KBM-7 (cell line): ENCODE results near the gene USP10.
"Not testable (repeated sequence)": the region's sequence is repeated elsewhere in the genome, so short reads cannot be mapped to it uniquely, and the experiment has no call there.

ENCODE experiments used
- DNase-seq: peaks from one replicate; pipeline ENCODE4 v3.0.0-alpha.2; 2015
- in situ Hi-C: fragments of 300-500 bp; cut with MboI; formaldehyde crosslinking; loops from 2 replicates; pipeline ENCODE4 v1.14.3; 2020; ENCODE audit warnings: low sequenced_read_pairs, low pct_unique_long_range_greater_than_20kb, mixed read lengths

Gene USP10

GRCh38 chr16:84670063-84670462 lies 29.7 kb upstream of the USP10 start:
- in situ Hi-C loops, result no loop called here
- no peak for DNase-seq

GRCh38 chr16:84672276-84673202 lies 27.3 kb upstream of the USP10 start:
- in situ Hi-C loops, result no loop called here
- DNase-seq, result peak; percentile 75

DNA sequence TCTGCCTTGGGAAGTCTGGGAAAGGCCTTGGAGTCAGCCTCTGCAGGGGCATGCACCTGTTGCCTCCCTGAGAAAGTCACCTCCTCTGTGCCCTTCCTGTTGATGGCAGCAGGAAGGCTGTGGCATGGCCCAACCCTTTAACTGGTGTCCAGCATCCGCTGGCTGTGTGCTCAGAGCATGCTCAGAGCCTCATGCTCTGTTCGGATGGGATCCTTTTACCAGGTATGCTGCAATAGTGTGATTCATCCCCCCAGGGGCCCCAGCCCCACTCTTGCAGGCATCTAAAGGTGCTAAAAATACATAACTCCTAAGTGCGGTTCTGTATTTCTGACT lies 26.6 kb upstream of the USP10 start:
- in situ Hi-C loops, result no loop called here
- no peak for DNase-seq

GRCh38 chr16:84673561-84673960 lies 26.2 kb upstream of the USP10 start:
- in situ Hi-C loops, result no loop called here
- no peak for DNase-seq

- no peak for DNase-seq
- in situ Hi-C loops, result no loop called here
Measured at GRCh38 chr16:84675423-84675822, 24.4 kb upstream of the USP10 start.

DNA sequence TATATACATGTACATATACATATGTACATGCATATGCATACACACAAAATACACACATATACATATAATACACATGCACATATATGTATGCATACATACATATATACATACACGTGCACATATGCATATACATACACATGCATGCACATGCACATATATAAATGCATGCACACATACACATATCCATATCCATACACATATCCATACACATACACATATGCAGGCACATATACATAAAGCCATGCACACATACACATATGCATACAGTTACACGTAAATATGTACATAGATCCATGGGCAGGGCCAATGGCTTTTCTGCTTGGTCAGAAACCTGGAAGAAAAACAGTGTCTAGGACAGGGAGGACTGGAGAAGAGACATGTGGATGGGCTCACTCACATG lies 23.9 kb upstream of the USP10 start:
- DNase-seq, result no peak
- in situ Hi-C loops, result no loop called here

DNA sequence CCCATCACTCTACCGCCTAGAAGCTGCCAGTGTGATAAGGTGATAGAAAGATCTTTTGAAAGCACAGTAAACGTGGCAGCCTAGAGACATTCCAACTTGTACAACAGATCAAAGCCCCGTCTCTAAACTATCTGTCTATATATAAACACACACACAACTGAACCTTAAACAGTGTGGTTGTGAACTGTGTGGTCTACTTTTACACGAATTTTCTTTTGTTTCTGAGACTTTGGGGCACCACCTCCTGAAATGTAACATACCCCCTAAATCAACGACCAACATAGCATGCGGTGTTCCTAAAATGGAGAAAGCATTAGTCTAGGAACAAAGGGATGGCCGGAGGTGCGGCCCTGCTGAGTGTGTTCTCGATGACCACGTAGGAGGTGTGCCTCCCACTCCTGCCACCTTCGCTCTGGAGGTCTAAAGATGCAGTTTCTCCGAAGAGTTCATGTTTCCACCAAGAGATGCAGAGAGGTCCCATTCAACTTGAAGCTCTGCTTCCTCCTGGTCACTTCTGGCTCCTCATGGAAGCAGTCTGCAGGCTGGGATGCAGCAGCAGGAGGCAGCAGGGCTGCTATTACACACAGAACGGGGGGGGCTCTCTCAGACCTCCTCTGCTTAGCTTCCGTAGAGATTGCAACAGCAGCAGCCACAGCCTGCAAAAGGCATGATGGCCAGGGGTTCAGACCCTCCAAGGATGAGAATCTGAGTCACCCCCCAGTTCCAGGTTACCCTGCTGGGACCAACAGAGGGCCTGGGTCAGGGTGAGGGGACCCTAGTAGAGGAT lies 22.6 kb upstream of the USP10 start:
- in situ Hi-C loops, result no loop called here
- no peak for DNase-seq

DNA sequence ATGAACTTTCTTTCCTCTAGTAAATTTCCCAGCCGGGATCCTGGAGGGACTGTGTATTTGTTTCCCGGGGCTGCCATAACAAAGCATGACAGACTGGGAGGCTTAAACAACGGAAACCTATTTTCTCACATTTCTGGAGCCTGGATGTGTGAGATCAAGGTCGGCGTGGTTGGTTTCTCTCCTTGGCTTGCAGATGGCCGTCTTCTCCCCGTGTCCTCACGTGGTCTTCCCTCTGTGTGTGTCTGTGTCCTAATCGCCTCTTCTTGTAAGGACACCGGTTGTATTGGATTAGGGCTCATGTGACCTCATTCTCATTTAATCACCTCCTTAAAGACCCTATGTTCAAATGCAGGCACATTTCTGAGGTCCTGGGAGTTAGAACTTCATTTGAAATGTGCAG lies 22.0 kb upstream of the USP10 start:
- DNase-seq, result no peak
- in situ Hi-C loops, result no loop called here

- DNase-seq, result no peak
- in situ Hi-C loops, result no loop called here
Measured at GRCh38 chr16:84678541-84678940, 21.3 kb upstream of the USP10 start.

GRCh38 chr16:84680165-84680842 lies 19.5 kb upstream of the USP10 start:
- no peak for DNase-seq

DNA sequence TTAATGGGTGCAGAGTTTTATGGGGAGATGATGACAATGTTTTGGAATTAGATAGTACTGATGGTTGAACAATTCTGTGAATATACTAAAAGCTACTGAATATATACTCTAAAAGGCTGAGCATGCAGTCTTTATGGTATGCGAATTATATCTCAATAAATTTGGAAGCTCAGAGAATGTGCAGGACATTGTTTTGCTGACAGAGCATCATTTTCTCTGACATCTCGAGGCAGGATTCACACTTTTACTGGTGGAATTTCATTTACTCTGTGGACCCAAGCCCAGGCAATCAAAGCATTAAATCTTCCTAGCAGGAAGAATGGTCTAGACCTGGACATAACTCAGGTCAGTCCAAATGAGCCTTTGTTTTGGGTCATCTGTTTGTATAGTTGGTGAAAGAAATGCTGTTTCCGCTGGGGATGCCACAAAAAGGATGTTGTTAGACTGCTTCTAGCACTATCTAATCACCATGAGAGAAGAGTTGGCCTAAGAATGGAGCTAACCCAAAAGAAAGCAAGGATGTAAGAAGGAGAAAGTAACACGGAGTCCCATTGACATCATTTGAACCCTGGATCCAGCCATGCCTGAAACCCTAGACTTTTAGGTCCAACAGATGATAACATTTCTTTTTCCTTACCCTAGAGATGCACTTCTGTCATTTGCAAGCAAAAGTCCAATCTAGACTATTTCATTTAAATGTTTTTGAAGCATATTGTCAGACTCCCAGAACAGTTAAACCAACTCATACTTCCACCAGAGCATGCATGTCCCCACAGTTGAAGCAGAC lies 18.8 kb upstream of the USP10 start:
- in situ Hi-C loops, result no loop called here

More at GRCh38 chr16:84680165-84680842, 19.5 kb upstream of the USP10 start:
- in situ Hi-C loops, result no loop called here

GRCh38 chr16:84683691-84684591 lies 15.9 kb upstream of the USP10 start:
- in situ Hi-C loops, result no loop called here
- no peak for DNase-seq

More for the DNA sequence above, 18.8 kb upstream of the USP10 start:
- DNase-seq, result no peak

GRCh38 chr16:84684592-84684965 lies 15.2 kb upstream of the USP10 start:
- in situ Hi-C loops, result no loop called here
- no peak for DNase-seq

DNA sequence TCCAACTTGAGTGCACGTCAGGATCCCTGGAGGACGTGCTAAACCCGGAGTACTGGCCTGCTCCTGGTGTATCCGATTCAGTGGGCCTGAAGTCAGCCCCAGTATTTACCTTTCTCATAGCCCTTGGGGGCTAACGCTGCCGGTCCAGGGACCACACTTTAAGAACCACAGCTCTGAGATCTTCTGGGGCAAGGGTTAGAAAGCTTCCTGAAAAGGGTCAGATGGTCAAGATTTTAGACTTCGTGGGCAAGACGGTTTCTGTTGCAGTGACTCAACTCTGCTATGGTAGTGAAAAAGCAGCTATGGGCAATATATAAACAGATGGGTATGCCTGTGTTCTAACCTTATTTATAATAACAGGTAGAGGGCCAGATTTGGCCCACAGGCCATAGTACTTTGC lies 14.6 kb upstream of the USP10 start:
- in situ Hi-C loops, result no loop called here

DNA sequence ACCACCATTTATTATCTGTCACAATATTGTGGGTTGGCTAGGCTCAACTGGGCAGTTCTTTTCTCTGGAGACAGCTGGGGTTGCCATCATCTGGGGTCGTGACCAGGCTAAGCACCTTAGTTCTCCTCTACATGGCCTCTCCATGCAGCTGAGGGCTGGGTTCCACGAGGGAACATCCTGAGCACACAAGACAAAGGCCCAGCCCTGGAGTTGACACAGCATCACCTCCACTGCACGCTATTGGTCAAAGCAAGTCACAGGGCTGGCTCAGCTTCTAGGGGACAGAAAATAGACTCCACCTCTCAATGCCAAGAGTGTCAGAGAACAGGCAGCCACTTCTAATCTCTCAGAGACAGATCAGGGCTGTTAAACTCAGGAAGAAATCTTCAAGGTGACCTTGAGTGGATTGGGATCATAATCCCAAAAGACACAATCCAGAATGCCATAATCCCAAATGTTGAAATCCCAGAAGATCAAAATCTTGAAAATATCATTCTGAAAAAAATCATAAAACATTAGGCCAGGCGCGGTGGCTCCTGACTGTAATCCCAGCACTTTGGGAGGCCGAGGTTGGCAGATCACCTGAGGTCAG lies 13.0 kb upstream of the USP10 start:
- in situ Hi-C loops, result no loop called here
- peak; percentile 14 for DNase-seq

More for the DNA sequence above, 14.6 kb upstream of the USP10 start:
- DNase-seq, result no peak

- in situ Hi-C loops, result no loop called here
- peak; percentile 87 for DNase-seq
Measured at GRCh38 chr16:84687715-84688114, 12.1 kb upstream of the USP10 start.

- DNase-seq, in situ Hi-C loops: not testable (repeated sequence)
Measured at GRCh38 chr16:84688163-84688562, 11.6 kb upstream of the USP10 start.

- in situ Hi-C loops, result no loop called here
- DNase-seq, result no peak
Measured at GRCh38 chr16:84689111-84689510, 10.7 kb upstream of the USP10 start.
